ENCODE measurements around the gene RIN3.

Gene RIN3

GRCh38 chr14:92613681-92614260, 100.2 kb downstream of the RIN3 start:
- H3K27ac Mint-ChIP-seq: no peak overlapping the region
- peaks cover 5% of the 10 kb centered on the region for H3K9me3 Mint-ChIP-seq
- H3K4me3 Mint-ChIP-seq: no peak overlapping the region
- H3K27me3 Mint-ChIP-seq (ENCODE audit: low read depth): peaks cover 5% of the 10 kb centered on the region
- DNase-seq (ENCODE audit: low spot score): no peak
- H3K36me3 Mint-ChIP-seq (ENCODE audit: low read depth): peaks cover 12% of the 10 kb centered on the region
- H3K4me1 Mint-ChIP-seq (ENCODE audit: low read depth): peaks cover 40% of the 10 kb centered on the region

DNA sequence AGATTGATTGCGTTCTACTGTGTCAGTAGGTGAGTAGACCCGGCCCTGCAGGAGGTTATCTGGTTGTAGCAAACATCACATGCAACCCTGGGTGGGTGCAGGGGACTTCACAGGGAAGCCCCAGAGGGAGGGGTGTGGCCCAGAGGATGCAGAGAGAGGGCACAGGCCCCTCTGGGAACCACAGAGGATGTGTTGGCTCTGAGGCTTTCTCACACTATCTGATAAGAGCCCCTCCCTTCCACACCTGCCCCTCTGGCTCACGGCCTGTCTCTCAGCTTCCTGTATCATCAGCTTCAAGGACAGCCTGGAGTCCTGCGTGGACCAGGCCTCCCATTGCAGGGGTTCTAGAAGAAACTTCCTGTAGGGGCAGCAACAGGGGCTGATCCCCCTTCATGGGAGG, 101.9 kb downstream of the RIN3 start:
- peaks cover 12% of the 10 kb centered on the region for H3K36me3 Mint-ChIP-seq (ENCODE audit: low read depth)
- H3K9me3 Mint-ChIP-seq: peaks cover 5% of the 10 kb centered on the region
- peak overlapping the region; percentile 78 for H3K4me3 Mint-ChIP-seq
- peaks cover 4% of the 10 kb centered on the region for H3K27me3 Mint-ChIP-seq (ENCODE audit: low read depth)
- peak overlapping the region; percentile 85 for H3K27ac Mint-ChIP-seq
- H3K4me1 Mint-ChIP-seq (ENCODE audit: low read depth): peaks cover 31% of the 10 kb centered on the region
- peak; percentile 24 for DNase-seq (ENCODE audit: low spot score)

DNA sequence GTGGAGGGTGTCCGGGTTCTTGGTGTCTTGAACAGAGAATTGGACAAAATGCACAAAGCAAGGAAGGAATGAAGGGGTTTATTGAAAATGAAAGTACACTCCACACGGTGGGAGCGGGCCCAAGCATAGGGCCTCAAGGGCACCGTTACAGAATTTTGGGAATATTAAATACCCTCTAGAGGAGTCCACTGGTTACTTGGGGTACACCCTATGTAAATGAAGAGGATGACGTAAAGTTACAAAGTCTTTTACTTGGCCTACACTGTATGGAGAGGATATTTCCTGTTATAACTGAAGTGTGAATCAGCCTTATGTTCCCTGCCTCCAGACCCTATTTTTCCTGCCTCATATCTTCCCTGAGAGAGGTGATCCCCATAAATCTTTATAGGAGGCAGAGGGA, 102.6 kb downstream of the RIN3 start:
- peaks cover 12% of the 10 kb centered on the region for H3K36me3 Mint-ChIP-seq (ENCODE audit: low read depth)
- H3K27me3 Mint-ChIP-seq (ENCODE audit: low read depth): peaks cover 3% of the 10 kb centered on the region
- peak overlapping the region; percentile 85 for H3K27ac Mint-ChIP-seq
- peaks cover 31% of the 10 kb centered on the region for H3K4me1 Mint-ChIP-seq (ENCODE audit: low read depth)
- peaks cover 6% of the 10 kb centered on the region for H3K9me3 Mint-ChIP-seq
- no peak for DNase-seq (ENCODE audit: low spot score)
- peak overlapping the region; percentile 78 for H3K4me3 Mint-ChIP-seq

- H3K4me1 Mint-ChIP-seq (ENCODE audit: low read depth): peaks cover 29% of the 10 kb centered on the region
- H3K4me3 Mint-ChIP-seq: no peak overlapping the region
- no peak overlapping the region for H3K27ac Mint-ChIP-seq
- H3K36me3 Mint-ChIP-seq (ENCODE audit: low read depth): peaks cover 11% of the 10 kb centered on the region
- no peak for DNase-seq (ENCODE audit: low spot score)
- peaks cover 20% of the 10 kb centered on the region for H3K9me3 Mint-ChIP-seq
- H3K27me3 Mint-ChIP-seq (ENCODE audit: low read depth): peaks cover 3% of the 10 kb centered on the region
Measured at GRCh38 chr14:92617581-92617980, 104.0 kb downstream of the RIN3 start.

DNA sequence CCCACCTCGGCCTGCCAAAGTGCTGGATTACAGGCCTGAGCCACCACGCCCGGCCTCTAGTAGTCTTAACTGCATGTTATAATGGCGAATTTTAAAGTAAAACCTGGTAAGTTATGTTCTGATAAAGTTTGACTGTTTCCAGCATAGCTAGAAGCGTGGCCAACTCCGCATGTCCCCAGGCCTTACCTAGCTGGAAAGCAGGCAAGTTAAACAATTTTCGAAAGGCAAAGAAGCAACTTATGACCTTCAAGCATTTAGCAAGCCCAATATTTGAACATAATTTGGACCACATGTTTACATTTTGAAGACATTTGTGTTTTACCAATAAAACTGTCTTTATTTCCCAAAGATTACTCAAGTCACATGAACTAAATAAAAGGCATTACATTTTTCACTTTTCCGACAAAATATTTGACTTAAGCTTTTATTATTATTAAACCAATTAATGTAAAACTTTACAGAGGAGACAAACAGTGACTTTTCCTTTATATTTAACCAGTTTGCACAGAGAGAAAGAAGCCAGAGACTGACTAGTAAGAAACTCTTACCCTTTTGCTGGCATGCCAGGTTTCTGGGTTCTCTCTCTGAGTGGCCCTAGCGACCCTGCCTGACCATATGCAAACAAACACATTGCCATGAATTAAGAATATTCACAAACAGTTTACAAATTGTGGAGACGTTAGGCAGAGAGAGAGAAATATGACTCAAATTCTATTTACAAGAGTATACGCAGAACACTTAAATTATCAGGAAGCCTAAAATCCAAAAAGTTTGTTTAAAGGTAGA, 106.3 kb downstream of the RIN3 start:
- peaks cover 11% of the 10 kb centered on the region for H3K36me3 Mint-ChIP-seq (ENCODE audit: low read depth)

GRCh38 chr14:92622311-92622710, 108.7 kb downstream of the RIN3 start:
- Mint-ChIP-seq H3K36me3 (ENCODE audit: low read depth) (peaks cover 14% of the 10 kb centered on the region), H3K27ac (no peak overlapping the region)

More for the DNA sequence above, 106.3 kb downstream of the RIN3 start:
- Mint-ChIP-seq H3K27me3 (ENCODE audit: low read depth) (peaks cover 3% of the 10 kb centered on the region), H3K27ac (no peak overlapping the region), H3K9me3 (peaks cover 36% of the 10 kb centered on the region), H3K4me3 (no peak overlapping the region), H3K4me1 (ENCODE audit: low read depth) (peaks cover 17% of the 10 kb centered on the region)
- DNase-seq (ENCODE audit: low spot score): no peak

DNA sequence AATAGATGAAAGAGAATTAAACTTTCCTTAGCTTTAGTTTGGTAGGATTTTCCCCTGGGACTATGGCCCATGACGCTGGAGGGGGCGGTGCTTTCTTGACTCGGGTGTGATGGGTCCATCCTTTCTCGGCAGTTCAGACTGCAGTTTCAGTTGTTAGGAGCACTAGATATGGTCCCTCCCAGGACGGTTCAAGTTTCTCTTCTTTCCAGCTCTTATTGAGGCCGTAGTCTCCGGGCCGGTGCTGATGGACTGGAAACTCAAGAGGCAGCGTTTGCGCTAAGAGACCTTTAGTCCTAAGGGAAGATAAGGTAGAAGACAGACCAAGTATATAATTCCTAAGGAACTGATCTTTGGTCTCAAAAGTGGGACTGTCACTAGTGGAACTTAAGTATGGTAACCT, 111.2 kb downstream of the RIN3 start:
- Mint-ChIP-seq H3K4me3 (no peak overlapping the region), H3K27me3 (ENCODE audit: low read depth) (peaks cover 3% of the 10 kb centered on the region), H3K4me1 (ENCODE audit: low read depth) (no peaks in the 10 kb centered on the region), H3K9me3 (peaks cover 66% of the 10 kb centered on the region), H3K36me3 (ENCODE audit: low read depth) (peaks cover 24% of the 10 kb centered on the region), H3K27ac (no peak overlapping the region)
- no peak for DNase-seq (ENCODE audit: low spot score)

More at GRCh38 chr14:92622311-92622710, 108.7 kb downstream of the RIN3 start:
- Mint-ChIP-seq H3K4me1 (ENCODE audit: low read depth) (no peaks in the 10 kb centered on the region), H3K4me3 (no peak overlapping the region), H3K9me3 (peaks cover 54% of the 10 kb centered on the region), H3K27me3 (ENCODE audit: low read depth) (peaks cover 3% of the 10 kb centered on the region)
- no peak for DNase-seq (ENCODE audit: low spot score)

DNA sequence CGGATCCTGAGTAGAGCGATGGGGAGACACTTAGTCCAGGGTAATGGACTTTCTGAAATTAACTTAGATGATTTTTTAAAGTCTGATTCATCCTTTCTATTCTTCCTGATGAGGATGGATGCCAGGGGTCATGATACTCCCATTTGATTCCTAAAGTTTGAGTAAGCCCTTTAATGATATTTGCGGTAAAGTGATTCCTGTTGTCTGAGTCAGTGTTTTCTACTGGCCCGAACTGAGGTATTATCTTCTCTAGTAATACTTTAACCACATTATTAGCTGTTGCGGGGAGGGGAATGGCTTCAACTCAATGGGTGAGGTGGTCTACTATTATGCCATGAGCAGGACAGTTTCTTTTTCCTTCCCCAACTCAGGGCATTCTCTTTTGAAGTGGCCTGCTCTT, 111.6 kb downstream of the RIN3 start:
- DNase-seq (ENCODE audit: low spot score): no peak
- no peak overlapping the region for H3K27ac Mint-ChIP-seq

GRCh38 chr14:92626041-92626440, 112.5 kb downstream of the RIN3 start:
- DNase-seq (ENCODE audit: low spot score): no peak
- H3K4me3 Mint-ChIP-seq: no peak overlapping the region
- H3K27ac Mint-ChIP-seq: no peak overlapping the region
- peaks cover 66% of the 10 kb centered on the region for H3K9me3 Mint-ChIP-seq
- no peaks in the 10 kb centered on the region for H3K27me3 Mint-ChIP-seq (ENCODE audit: low read depth)
- no peaks in the 10 kb centered on the region for H3K4me1 Mint-ChIP-seq (ENCODE audit: low read depth)
- H3K36me3 Mint-ChIP-seq (ENCODE audit: low read depth): peaks cover 24% of the 10 kb centered on the region

More for the DNA sequence above, 111.6 kb downstream of the RIN3 start:
- peaks cover 24% of the 10 kb centered on the region for H3K36me3 Mint-ChIP-seq (ENCODE audit: low read depth)
- peaks cover 3% of the 10 kb centered on the region for H3K27me3 Mint-ChIP-seq (ENCODE audit: low read depth)
- H3K9me3 Mint-ChIP-seq: peaks cover 66% of the 10 kb centered on the region
- H3K4me3 Mint-ChIP-seq: no peak overlapping the region
- H3K4me1 Mint-ChIP-seq (ENCODE audit: low read depth): no peaks in the 10 kb centered on the region

DNA sequence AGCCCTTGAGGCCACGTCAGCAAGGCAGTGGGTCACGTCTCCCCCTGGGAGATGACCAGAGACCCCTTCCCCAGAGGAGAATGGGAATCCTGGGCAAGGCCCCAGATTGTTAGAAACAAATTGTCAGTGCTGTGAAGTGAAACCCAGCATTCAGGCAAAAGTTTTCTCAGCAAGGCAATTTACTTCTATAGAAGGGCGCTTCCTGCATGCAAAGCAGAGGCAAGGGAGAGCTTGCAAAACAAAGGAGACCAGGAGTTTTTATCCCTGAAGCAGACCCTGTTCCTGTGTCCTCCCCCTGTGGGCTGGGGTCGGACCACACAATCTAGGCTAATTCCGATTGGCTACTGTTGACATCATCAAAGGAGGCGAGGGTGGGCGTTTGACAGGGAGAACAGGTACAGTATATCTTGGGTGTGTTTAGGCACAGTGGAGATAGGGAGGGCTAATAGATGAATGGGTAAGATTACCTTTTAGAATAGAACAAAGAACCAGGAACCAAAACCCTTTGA, 114.2 kb downstream of the RIN3 start:
- H3K4me3 Mint-ChIP-seq: no peak overlapping the region
- no peak overlapping the region for H3K27ac Mint-ChIP-seq
- peaks cover 21% of the 10 kb centered on the region for H3K36me3 Mint-ChIP-seq (ENCODE audit: low read depth)
- no peaks in the 10 kb centered on the region for H3K4me1 Mint-ChIP-seq (ENCODE audit: low read depth)
- peaks cover 2% of the 10 kb centered on the region for H3K27me3 Mint-ChIP-seq (ENCODE audit: low read depth)
- peaks cover 50% of the 10 kb centered on the region for H3K9me3 Mint-ChIP-seq
- no peak for DNase-seq (ENCODE audit: low spot score)

GRCh38 chr14:92628636-92629035, 115.1 kb downstream of the RIN3 start:
- no peak for DNase-seq (ENCODE audit: low spot score)
- Mint-ChIP-seq H3K4me1 (ENCODE audit: low read depth) (peaks cover 6% of the 10 kb centered on the region), H3K9me3 (peaks cover 45% of the 10 kb centered on the region), H3K36me3 (ENCODE audit: low read depth) (peaks cover 21% of the 10 kb centered on the region), H3K27me3 (ENCODE audit: low read depth) (peaks cover 6% of the 10 kb centered on the region), H3K27ac (no peak overlapping the region), H3K4me3 (no peak overlapping the region)

DNA sequence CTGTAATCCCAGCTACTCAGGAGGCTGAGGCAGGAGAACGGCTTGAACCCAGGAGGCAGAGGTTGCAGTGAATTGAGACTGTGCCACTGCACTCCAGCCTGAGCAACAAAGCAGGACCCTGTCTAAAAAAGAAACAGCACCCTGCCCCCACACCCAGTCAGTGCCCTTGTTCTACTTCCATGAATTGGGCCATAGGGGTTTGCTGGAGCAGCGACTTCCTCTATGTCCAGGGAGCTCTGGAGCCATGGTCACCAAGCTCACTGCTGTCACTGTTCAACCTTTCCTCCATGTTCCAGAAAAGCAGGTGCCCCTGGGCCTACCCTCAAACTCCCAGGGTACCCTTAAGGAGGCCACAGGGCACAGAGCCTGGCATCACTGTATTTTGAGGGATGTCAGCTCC, 116.8 kb downstream of the RIN3 start:
- peaks cover 21% of the 10 kb centered on the region for H3K36me3 Mint-ChIP-seq (ENCODE audit: low read depth)
- DNase-seq (ENCODE audit: low spot score): no peak
- peaks cover 30% of the 10 kb centered on the region for H3K9me3 Mint-ChIP-seq
- no peak overlapping the region for H3K4me3 Mint-ChIP-seq
- peaks cover 6% of the 10 kb centered on the region for H3K4me1 Mint-ChIP-seq (ENCODE audit: low read depth)
- no peak overlapping the region for H3K27ac Mint-ChIP-seq
- H3K27me3 Mint-ChIP-seq (ENCODE audit: low read depth): peaks cover 7% of the 10 kb centered on the region

DNA sequence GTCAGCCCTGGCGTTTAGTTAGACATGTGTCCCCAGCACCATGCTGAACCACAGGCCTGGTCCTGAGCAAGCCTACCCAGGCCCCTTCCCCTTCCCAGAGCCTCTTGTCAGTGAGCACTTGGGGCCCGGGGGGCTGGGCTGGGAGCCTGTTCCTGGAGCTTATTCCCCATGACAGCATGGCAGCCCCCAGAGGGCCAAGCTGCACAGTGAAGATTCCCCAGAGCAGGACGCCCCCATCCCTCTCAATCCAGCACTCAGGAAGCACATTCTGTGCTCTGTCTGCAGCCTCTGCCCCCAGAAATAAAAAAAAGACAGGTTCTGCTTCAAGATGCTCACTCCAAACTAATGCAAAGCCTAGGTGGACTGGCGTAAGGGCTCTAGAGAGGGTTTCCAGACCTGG, 117.5 kb downstream of the RIN3 start:
- Mint-ChIP-seq H3K27ac (no peak overlapping the region), H3K4me3 (no peak overlapping the region), H3K9me3 (peaks cover 23% of the 10 kb centered on the region), H3K27me3 (ENCODE audit: low read depth) (peaks cover 11% of the 10 kb centered on the region), H3K36me3 (ENCODE audit: low read depth) (peaks cover 18% of the 10 kb centered on the region), H3K4me1 (ENCODE audit: low read depth) (peaks cover 6% of the 10 kb centered on the region)
- no peak for DNase-seq (ENCODE audit: low spot score)

GRCh38 chr14:92632546-92633273, 119.1 kb downstream of the RIN3 start:
- peaks cover 8% of the 10 kb centered on the region for H3K36me3 Mint-ChIP-seq (ENCODE audit: low read depth)
- peaks cover 6% of the 10 kb centered on the region for H3K4me1 Mint-ChIP-seq (ENCODE audit: low read depth)
- no peak for DNase-seq (ENCODE audit: low spot score)
- H3K9me3 Mint-ChIP-seq: peaks cover 10% of the 10 kb centered on the region
- H3K4me3 Mint-ChIP-seq: no peak overlapping the region
- H3K27me3 Mint-ChIP-seq (ENCODE audit: low read depth): peaks cover 12% of the 10 kb centered on the region
- H3K27ac Mint-ChIP-seq: no peak overlapping the region

Data from T-helper 2 cell treated with Interferon-gamma antibody and Interleukin-4, amounts not matched to agents 5 μg/mL and 100 μg/mL, for 36 hours (primary cell).